Sciatic nerve (tissue), 2 donors: ENCODE measurements around the gene TNRC6C. TPM values are rescaled to one million over a fixed set of nuclear protein-coding genes. Genes with fewer than 3 reads are reported as not detected.

Source experiments
- ATAC-seq: fragments of 200-7000 bp; cut with Tn5 transposase; one replicate; pipeline ENCODE4 v1.9.1; 2020; ENCODE audit warnings: mild to moderate bottlenecking, moderate library complexity
- DNase-seq: peaks from one replicate; pipeline ENCODE4 v3.0.0-alpha.2; 2020; ENCODE audit warnings: low spot score
- intact Hi-C: fragments of 100-400 bp; cut with DNase I; formaldehyde crosslinking; loops from one replicate; pipeline ENCODE4 v1.14.2; 2022
- total RNA-seq: library from RNA; stranded (reverse); fragmentation: NEBNext Ultra II Directional; extraction: Animal tissue kit (Norgen Biotek cat#: 25700); gene quantifications from one replicate; pipeline ENCODE4 v1.2.1, GENCODE V29; 2021
- donor health status: DM: no; HTN: no; CAD: no.
- donor health status: DM: no; HTN: no; CAD: no.

TNRC6C gene
- total RNA-seq, 1 donor from 2014 or later, result 69.3 TPM

- ATAC-seq (no peak), DNase-seq (no peak)
- intact Hi-C loops, result no loop called here
Observed at GRCh38 chr17:78147315-78147998, 189.0 kb downstream of the TNRC6C start.

GRCh38 chr17:78148286-78149016 is 189.9 kb downstream of the TNRC6C start:
- no peak for DNase-seq
- ATAC-seq, result no peak
- intact Hi-C loops, result no loop called here

GRCh38 chr17:78151514-78152008 is 193.1 kb downstream of the TNRC6C start:
- DNase-seq (no peak), ATAC-seq (no peak)
- intact Hi-C loops, result no loop called here

DNA sequence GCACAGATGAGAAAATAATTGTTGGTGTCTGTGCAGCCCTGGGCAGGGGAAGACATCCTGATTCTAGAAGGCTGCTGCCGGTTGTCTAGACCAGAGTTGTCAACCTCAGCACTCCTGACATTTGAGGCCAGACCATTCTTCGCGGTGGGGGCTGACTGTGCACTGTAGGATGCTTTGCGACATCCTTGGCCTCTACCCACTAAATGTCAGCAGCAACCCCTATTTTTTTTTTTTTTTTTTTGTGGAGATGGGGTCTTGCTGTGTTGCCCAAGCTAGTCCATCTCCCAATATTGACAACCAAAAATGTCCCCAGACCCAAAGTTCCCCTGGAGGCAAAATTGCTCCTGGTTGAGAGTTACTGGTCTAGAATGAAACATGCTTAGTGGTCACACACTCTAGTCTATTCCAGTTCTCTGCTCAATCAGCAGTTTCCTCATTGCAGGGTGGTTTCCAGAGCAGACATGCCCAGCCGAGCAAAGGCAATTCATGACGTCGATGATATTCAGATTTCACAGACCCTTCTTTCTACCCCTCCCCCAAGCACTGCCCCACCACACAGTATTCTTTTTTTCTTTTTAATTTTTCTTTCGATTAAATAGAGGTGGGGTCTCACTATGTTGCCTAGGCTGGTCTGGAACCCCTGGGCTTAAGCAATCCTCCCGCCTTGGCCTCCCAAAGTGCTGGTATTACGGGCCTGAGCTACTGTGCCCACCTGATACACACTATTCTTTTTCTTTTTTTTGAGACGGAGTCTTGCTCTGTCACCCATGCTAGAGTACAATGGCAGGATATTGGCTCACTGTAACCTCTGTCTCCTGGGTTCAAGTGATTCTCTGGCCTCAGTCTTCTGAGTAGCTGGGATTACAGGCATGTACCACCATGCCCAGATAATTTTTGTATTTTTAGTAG is 196.7 kb downstream of the TNRC6C start:
- ATAC-seq, result peak; percentile 52
- DNase-seq, result no peak
- intact Hi-C loops, result no loop called here

Other genes with a start within 250 kb of the TNRC6C start
- gene TMC6, start 170.1 kb downstream of the TNRC6C start, total RNA-seq, result 95.0 TPM
- 12.5 TPM for gene TMC8, start 172.1 kb downstream of the TNRC6C start, total RNA-seq
- 0.71 TPM for gene C17orf99, start 187.7 kb downstream of the TNRC6C start, total RNA-seq
- gene SYNGR2, start 209.9 kb downstream of the TNRC6C start, total RNA-seq, result 73.6 TPM
- gene TK1, start 228.3 kb downstream of the TNRC6C start, total RNA-seq, result 1.8 TPM
- 33.6 TPM for gene AFMID, start 228.7 kb downstream of the TNRC6C start, total RNA-seq